Pons (tissue), 1 donor: Measurements from ENCODE around the gene LRRC52.

ENCODE experiments used
- DNase-seq: peaks from one replicate; pipeline ENCODE4 v3.0.0-alpha.2; 2016; ENCODE audit warnings: low spot score

Gene LRRC52

DNA sequence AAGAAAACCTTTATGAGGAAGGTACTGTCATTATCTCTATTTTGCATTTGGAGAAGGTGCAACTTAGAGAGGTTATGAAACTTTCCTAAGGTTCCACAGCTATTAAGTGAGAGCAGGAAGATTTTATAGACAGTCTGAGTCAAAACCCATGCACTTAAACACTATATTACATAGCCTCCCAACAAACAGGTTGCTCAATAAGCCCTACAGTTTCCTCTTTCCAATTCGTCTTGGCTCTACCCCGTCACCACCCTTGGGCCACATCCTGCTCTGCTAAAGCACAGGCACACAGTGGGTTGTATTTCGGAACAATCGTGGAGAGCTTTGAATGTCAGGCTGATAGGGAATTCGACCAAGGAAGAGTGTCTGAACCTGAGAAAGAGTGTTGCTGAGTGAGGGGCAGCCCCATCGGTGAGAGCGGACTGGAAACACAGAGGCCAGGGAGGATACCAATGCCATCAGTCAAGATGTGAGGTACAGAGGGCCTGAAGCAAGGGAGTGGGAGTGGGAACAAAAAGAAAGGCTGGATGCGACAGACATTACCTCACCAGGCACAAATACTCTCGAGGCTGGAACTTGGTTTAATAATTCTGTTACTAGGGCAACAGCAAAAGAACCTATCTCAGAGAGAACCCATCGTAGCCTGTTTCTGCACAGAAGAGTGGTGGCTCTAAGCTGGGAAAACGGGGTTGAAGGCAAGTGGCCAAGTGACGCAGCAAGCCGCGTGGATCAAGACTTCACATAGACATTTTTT, 6.3 kb upstream of the LRRC52 start:
- DNase-seq: no peak

DNA sequence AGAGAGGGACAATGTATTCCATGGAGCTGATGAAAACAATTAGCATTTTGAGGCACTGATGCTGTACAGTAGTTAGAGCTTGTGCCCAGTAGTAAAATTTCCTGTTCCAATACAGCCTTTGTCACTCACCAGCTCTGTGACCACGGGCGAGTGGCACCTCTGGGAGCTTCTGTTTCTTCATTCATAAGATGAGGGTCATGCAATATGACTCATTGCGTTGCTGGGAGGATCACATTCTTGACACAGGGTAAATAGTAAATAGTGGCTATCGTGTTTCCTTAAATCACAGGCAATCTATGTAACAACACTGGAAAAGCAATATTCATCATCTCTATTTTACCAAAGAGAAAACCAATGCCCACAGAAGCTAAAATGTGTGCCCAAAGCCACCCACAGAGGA, 4.5 kb upstream of the LRRC52 start:
- DNase-seq: no peak

DNA sequence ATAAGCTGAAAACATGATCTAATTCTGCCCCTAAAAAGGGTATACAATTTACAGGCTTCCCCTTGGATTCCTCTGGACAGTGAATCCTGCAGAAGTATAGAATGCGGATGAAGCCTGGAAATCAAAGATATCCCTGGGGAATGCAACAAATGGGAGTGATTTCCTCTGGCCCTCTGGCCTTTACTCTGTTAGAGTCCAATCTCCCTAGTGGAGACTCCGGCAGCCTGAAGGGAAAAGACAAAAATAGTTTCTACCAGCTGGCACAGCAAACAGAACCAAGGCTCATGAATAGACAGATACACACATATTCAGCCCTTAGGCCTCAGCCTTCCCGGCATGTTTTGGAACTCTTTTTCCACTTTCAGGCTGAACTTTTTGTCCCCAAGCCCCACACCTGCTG, 3.9 kb upstream of the LRRC52 start:
- no peak for DNase-seq

DNA sequence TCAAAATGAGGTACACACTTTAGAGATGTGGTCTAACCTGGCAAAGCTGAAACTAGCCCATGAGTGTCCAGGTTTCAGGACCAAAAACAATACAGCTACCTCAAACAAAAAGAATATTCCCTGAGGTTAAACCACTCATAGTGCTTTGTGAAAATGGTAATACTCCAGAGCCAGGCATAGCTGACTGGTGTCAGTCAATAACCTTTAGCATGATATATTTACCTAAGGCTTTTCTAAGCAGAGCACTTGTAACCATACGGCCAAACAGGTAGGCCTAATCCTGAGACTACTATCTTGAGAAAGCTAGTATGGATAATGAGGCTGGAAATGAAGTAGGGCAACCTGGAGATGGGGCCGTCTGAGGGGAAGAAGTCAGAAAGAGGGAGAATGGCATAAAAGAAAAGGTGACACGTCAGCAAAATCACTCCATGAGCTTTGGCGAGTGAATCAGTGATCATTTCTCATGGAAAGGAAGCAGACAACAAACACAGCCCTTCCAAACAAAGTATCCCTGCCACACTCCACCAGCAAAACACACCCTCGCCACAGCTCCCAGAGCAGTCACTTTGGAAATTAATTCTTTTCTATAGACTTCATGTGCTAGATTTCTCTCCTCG, 1.7 kb upstream of the LRRC52 start:
- no peak for DNase-seq

DNA sequence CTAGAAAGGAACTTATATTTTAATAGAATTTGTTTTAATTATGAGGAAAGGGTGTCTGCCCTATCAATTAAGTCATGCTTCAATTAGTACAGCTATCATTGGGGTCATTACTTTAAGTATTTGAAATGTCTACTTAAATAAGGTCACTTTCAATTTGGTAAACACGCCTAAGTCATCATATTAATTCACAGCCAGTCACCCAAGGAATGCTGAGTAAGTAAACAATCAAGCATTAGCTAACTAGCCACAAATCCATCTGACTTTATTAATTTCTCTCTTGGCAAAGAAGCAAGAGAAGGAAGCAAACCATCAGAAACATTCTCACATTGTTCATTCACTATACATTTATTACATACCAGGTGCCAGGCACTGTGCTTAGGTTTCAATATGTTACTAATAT, 1.2 kb upstream of the LRRC52 start:
- no peak for DNase-seq

DNA sequence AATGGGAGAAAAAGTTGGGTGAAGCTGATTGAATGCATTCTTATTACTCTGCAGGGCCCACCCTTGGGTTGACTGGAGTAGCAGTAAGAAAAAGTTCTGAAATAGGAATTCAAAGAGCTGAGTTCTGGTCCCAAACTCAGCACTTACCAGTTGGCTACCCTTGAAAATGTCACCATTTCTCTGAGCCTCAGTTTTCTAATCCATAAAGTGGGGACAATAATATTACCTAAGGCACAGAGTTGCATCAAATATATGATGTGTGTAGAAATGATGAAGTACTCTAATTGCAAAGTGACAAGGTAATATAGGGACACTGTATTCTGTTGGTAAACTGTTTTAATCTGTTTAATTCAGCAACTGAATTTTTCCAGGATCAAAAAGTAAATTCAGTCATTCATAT, 1.2 kb downstream of the LRRC52 start:
- DNase-seq: no peak

DNA sequence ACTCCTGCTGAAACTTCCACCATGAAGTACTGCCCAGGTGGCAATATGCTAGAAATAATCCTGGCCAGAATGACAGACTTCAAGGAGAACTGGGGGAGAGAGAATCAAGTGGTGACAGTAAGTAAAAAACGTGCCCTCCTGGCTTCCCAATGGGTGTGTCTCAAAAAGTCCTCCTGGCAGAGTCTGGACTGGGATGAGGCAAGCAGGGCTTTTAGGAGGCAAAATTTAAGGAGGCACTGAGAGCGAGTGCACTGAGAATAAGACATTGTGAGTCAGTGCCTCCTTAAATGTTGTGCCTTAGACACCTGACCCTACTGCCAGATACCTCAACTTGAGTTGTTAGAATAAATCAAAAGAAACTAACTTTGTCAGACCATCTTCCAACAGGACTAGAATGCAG, 2.2 kb downstream of the LRRC52 start:
- no peak for DNase-seq

DNA sequence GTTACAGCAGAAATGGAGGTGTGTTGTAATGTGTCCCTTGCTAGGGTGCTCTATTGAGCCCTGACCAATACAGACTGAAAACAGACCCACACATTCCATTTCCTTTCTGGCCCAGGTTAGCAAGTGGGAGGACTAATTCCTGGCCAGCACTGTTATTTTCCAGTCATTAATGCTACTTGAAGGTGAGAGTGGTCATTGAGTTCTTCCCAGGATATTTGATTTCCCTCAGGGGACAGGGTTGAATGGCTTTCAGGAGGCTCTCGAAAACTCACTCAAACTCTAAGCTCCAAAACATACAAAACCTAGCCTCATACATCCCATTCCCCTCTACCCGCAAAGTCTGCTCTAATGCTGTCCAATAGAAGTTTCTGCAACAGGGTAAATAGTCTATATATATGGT, 6.2 kb downstream of the LRRC52 start:
- DNase-seq: no peak

DNA sequence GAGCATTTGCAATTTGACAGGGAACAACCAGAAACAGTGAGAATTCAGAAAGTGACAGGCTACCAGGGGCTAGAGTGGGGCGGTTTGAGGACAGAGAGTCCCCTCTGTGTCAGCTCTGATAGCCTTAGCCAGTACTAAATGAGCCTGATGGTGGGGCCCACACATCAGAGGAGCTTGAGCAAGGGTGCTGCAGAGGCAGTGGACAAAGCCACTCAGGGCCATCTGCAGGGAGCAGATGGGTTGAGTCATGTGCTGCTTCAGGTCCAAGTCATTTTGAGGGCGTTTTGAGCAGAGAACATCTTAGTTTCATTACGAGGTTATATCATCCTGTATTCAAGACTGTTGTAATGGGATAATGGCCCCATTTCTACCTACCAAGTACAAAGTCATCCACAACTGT, 7.7 kb downstream of the LRRC52 start:
- DNase-seq: no peak

DNA sequence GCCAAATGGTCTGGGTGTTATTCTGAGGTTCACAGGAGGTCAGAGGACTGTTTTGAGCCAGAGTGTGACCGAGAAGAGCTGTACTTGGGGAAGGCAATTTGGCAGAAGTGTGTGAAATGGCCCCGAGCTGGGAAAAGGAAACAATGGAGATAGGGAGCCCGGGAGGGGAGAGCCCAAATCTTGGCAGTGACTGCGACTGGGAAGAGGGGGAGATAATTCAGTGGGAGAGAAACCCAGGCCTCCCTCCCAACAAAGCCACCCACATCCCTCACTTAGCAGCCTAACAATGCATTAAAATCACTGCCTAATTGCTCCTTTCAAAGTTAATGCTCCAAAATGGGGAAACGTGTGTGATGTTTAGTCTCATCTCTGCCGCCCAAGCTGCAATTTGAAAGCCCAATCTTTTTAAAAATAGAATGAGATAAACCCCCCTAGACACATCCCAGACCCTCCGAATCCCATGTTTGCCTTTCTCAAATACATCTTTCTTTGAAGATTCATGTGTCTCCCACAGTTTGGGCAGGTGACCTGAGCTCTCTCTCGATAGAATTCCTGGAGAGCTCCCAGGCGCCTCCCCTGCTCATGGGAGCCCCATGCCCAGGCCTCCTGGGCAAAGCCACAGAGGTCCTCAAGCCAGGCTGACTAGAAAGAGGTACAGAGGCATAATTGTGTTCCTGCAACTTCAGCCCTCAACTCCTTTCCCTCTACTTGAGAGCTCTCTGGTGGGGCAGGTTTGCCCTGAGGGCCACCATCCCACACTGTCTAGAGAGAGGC, 17.3 kb downstream of the LRRC52 start:
- no peak for DNase-seq

DNA sequence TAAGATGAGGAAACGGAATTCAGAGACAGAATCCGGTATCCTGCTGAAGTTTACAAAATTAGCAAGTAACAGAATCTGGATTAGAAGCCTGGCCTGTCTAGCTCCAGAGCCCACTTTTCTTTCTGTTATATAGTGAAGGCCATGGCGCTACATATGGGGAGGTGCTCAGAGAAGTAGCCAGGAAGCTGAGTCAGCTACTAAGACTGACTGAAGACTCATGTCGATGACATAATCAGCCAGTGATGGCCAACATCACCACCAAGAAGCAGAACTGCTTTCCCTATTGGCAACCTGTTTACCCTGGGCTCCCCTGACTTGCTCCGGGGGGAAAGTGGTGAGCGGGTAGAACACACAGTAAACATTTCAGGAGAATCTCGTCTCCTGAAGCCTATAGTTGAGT, 18.8 kb downstream of the LRRC52 start:
- no peak for DNase-seq

DNA sequence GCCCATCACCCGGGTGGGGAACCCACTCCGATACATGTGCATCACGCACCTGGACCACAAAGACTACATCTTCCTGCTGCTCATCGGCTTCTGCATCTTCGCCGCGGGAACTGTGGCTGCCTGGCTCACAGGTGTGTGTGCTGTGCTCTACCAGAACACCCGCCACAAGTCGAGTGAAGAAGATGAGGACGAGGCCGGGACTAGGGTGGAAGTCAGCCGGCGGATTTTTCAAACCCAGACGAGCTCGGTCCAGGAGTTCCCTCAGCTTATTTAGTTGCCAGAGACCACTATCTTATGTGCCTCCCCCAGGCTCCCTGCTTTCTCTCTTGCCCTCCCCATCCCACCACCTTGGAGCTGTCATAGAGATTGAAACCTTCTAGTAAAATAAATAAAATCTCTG, 19.8 kb downstream of the LRRC52 start:
- no peak for DNase-seq

DNA sequence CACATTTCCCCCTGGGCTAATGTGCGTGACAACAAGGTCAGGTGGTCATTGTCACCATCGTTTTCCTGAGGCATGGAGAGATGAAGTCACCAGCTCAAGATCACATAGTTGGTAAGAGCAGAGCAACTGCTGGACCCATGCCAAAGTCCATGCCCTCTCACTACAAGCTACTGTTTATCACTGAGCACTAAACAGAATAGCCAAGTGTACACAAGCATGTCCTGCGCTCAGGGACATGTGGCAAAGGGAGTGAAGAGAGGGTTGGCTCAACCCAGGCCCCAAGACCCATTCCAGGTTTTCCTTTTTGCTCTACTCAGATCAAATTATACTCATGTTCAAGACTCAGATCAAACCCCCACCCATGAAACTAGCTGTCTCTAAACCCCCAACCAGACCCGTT, 20.8 kb downstream of the LRRC52 start:
- DNase-seq: no peak

DNA sequence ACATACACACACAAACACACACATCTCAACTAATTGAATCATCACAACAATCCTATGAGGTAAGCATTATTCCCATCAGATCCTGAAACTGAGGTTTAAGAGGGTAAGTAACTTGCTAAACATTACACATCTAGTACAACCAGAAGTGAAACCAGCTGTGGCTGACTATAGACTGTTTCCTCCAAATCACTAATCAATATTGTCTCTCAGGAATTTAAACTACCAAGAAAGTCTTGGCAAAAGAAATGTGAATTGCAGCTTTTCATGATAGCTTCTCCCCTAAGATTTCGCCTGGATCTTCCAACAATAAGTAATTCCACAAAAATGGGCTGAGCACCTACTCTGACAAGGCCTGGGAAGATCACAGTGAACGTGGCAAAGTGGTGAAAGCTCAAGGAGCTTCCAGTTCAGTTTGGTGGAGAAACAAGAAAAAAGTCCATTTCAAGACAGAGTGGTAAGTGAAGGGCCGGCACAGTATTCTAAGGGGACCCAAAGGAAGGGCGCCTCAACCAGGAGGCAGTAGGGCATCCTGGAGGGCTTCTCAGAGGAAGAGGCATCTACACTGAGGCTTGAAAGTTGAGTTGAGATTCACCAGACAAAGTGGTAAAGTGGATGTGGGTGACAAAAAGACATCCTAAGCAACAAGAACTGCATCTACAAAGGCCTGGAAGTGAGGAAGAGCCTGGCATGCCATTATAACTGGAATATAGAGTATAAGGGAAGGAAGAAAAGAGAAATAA, 22.1 kb downstream of the LRRC52 start:
- no peak for DNase-seq

DNA sequence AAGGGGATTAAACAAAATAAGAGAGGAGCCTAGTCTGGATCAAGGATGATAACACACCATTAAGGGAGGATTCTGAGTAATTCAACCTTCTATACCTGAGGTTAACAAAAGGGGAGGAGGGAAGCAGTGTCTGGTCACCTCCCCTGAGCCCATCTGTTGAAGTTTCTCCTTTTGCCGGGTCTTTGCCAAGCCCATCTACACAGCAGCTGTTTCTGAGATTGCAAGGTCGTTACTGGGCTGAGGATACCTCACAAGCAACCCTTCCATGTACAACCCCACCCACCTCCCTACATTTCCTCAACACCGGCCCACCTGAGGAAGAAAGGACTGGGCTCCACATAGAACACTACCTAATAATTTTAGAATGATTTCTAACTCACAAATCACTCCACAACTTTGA, 26.3 kb downstream of the LRRC52 start:
- no peak for DNase-seq

DNA sequence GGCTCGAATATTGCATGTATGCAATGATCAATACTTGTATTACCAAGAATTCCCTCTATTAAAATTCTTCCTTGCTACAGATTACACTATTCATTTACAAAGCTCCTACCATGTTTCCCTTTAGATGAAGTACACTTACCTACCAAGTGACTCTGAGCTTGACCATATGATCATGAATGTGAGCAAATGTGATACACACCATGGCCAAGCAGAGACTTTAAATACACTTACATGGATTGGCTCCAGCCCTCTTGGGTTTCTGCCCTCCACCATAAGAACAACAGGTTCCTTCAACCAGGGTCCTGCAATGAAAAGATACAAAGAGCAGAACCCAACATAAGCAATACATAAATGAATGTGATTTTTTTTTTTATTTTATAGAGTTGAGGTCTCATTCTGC, 30.0 kb downstream of the LRRC52 start:
- DNase-seq: no peak

DNA sequence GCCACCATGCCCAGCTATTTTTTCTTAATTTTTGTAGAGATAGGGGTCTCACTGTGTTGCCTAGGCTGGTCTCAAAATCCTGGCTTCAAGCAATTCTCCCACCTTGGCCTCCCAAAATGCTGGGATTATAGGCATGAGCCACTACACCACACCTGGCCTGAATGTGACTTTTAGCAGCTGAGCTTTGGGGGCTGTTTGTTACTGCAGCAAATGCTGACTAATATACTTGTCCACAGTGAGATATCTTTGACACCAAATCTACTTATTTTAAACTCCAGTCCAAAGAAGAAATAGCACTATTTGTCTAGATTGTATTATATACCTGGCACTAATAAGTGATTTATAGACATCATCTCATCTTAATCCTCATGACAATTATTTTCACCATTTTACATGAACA, 30.5 kb downstream of the LRRC52 start:
- DNase-seq: no peak

DNA sequence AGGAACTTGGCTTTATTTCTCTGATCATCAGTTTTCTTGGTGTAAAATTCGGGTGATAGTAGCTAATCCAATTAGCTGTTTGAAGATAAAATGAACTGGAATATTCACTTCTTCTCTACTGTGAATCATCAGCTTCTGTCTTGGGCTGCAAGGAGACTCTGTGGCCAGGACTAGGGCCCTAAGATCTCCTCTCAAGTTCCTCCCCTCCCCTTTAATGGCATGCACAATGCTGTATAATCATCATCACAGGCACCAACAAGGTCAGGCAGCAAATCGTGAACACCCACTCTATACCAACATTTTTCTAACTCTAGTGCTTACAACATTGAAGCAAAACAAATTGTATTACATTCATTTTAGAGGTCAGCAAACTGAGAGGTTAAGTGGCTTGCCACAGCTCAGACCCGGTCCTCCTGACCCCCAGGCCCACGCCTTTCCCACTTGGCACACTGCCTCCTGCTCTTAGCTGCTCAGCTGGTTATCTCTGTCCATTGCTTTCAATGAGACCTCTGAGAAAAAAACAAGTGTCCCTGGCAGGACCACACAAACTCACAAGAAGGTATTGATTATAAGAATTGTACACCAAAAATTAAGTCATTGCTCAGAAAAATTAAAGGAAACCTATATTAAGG, 31.8 kb downstream of the LRRC52 start:
- no peak for DNase-seq

DNA sequence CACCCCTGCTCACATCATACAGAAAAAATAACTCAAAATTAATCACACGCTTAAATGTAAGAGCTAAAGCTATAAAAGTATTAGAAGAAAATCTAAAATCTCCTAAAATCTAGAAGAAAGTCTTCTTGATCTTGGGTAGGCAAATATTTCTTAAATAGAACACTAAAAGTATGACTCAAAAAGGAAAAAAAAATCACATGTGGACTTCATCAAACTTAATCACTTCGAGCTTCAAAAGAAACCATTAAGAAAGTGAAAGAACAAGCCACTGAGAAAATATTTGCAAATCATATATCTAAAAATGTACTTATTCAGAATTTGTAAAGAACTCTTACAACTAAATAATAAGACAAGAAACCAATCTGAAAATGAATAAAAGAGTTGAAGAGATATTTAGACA, 32.7 kb downstream of the LRRC52 start:
- DNase-seq: no peak

DNA sequence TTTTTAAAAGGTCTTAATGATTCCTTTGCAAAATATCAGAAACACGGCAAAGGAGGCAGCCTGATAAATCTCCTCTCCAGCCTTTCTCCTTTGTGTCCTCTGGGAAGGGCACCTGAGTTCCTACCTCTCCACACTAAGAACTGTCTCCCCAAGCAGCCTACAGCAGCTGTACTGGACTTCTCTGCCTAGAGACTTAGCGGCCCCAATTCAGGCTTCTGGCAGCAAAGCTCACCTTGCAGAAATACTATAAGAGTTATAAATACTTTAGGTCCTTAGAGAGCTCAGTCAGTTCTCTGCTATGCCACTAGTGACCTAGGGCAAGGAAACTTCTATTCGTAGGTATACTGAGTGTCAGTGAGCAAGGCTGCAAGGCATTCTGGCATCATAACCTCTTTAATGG, 33.9 kb downstream of the LRRC52 start:
- no peak for DNase-seq

DNA sequence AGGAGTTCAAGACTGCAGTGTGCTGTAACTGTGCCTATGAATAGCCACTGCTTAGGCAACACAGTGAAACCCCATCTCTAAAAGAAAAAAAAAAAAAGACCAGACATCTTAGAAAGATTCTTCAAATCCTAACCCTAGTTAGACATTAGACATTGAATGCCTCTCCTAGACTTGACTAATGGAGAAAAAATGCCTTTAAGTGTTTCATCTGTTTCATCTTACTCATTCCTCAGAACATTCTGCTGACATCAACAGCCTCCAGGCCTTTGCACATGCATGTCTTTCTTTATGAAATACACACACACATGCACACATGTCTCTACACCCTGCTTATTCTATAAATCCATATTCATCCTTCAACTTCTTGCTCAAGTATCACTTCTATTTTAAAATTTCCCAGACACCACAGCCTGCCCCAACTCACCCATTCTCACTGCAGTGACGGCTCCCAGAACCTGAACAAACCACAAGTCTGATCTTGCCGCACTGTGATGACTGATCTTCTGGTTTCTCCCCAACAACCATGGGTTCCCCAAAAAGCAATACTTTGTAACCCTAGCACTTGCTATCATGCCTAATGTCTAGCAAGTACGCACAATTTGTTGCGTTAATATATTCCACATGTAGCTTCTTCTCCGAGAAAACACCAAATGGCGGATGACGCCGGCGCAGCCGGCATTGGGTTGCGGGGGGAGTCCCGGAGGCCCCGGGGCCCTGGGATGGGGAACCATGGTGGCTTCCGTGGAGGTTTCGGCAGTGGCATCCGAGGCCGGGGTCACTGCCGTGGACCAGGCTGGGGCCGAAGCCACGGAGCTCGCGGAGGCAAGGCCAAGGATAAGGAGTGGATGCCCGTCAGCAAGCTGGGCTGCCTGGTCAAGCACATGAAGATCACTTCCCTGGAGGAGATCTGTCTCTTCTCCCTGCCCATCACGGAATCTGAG, 37.4 kb downstream of the LRRC52 start:
- DNase-seq: no peak
